PFSK-1 (cell line): ENCODE measurements around the gene LONP1.

ENCODE experiments used
- POLR2AphosphoS5 ChIP-seq: IDR thresholded peaks from 2 replicates; pipeline ENCODE4 v1.6.1; 2012; ENCODE audit warnings: low read depth, mild to moderate bottlenecking, control low read depth, low read length, moderate library complexity
- REST ChIP-seq, 2 experiments: IDR thresholded peaks; 2 replicates each; pipeline versions ENCODE4 v1.6.1 to v1.8.0; 2011 to 2012; ENCODE audit warnings: low read depth in 2 of 2, low read length in 2 of 2, control low read depth in 1 of 2, inconsistent platforms in 1 of 2, mild to moderate bottlenecking in 1 of 2, moderate library complexity in 1 of 2; ENCODE audit not compliant: insufficient read depth in 1 of 2
- TAF1 ChIP-seq: IDR thresholded peaks from 2 replicates; pipeline ENCODE4 v1.6.1; 2012; ENCODE audit warnings: low read length, control low read depth, borderline replicate concordance; ENCODE audit not compliant: insufficient read depth

GRCh38 chr19:5681391-5682106 lies 38.4 kb downstream of the LONP1 start:
- TF ChIP-seq REST (IDR thresholded peaks at IDR 0.05; ENCODE audit: insufficient read depth in 1 of 2, low read depth in 2 of 2, low read length in 2 of 2) (no peak), POLR2AphosphoS5 (no peak), TAF1 (no peak)
